SU-DHL-6 (cell line): ENCODE measurements around the gene PSME4.

Experiments used
- H2AFZ ChIP-seq: fragments of 200-600 bp; sonication (generic); 2 replicates; pipeline ENCODE4 v1.6.1; 2014; ENCODE audit warnings: low read depth, mild to moderate bottlenecking, moderate library complexity, mixed read lengths, antibody characterized with exemption, low read length; ENCODE audit not compliant: severe bottlenecking
- H3F3A ChIP-seq: fragments of 200-600 bp; shearing (Covaris generic); 2 replicates; pipeline ENCODE4 v1.6.0; 2016; ENCODE audit warnings: antibody characterized with exemption, mild to moderate bottlenecking; ENCODE audit not compliant: insufficient read depth
- H3K27ac ChIP-seq: fragments of 200-600 bp; sonication (generic); 2 replicates; pipeline ENCODE4 v1.5.1; 2016; ENCODE audit warnings: low read depth, mild to moderate bottlenecking, low read length, moderate library complexity, mixed read lengths
- H3K27me3 ChIP-seq: fragments of 200-600 bp; sonication (generic), shearing (Covaris generic); 2 replicates; pipeline ENCODE4 v1.6.0; 2014; ENCODE audit warnings: mild to moderate bottlenecking, low read length
- H3K36me3 ChIP-seq: fragments of 200-600 bp; sonication (generic); 2 replicates; pipeline ENCODE4 v1.6.1; 2014; ENCODE audit warnings: mild to moderate bottlenecking, low read length, mixed read lengths
- H3K4me2 ChIP-seq: fragments of 300-600, 200-600 bp; shearing (Covaris generic), sonication (generic); 2 replicates; pipeline ENCODE4 v1.6.0; 2014; ENCODE audit warnings: low read length, low read depth, mild to moderate bottlenecking; ENCODE audit not compliant: poor library complexity, severe bottlenecking
- H3K4me3 ChIP-seq: fragments of 200-600 bp; sonication (generic); 2 replicates; pipeline ENCODE4 v1.5.1; 2014; ENCODE audit warnings: antibody characterized with exemption, low read length, mild to moderate bottlenecking, mixed read lengths; ENCODE audit not compliant: insufficient read depth, poor library complexity, severe bottlenecking
- H3K79me2 ChIP-seq: fragments of 200-600 bp; sonication (generic); 2 replicates; pipeline ENCODE4 v1.6.1; 2014; ENCODE audit warnings: mild to moderate bottlenecking, low read length, moderate library complexity; ENCODE audit not compliant: insufficient read depth
- H3K9ac ChIP-seq: fragments of 200-600 bp; sonication (generic); 2 replicates; pipeline ENCODE4 v1.7.0; 2014; ENCODE audit warnings: mild to moderate bottlenecking, low read length
- H3K9me2 ChIP-seq: fragments of 200-600 bp; sonication (generic); replicated peaks from 2 replicates; pipeline ENCODE4 v1.6.1; 2014; ENCODE audit warnings: low read length; ENCODE audit not compliant: insufficient read depth
- H3K9me3 ChIP-seq: fragments of 200-600 bp; sonication (generic); 2 replicates; pipeline ENCODE4 v1.6.1; 2014; ENCODE audit warnings: low read length, mixed read lengths; ENCODE audit not compliant: insufficient read depth
- H4K20me1 ChIP-seq: fragments of 200-600 bp; sonication (generic); 2 replicates; pipeline ENCODE4 v1.6.1; 2014; ENCODE audit warnings: low read depth, mild to moderate bottlenecking, antibody characterized with exemption, low read length, moderate library complexity, mixed read lengths
- EZH2phosphoT487 ChIP-seq: fragments of 200-600 bp; sonication (generic), shearing (Covaris generic); conservative IDR thresholded peaks from 2 replicates; pipeline ENCODE4 v1.6.1; 2018; ENCODE audit warnings: mild to moderate bottlenecking, antibody characterized with exemption, low read length, moderate library complexity, mixed read lengths
- TF ChIP-seq, protein P1 (sequence below): fragments of 200-600 bp; sonication (generic); IDR thresholded peaks from one replicate; pipeline ENCODE4 v1.5.1; 2017; ENCODE audit warnings: antibody characterized with exemption, mild to moderate bottlenecking, low read length, moderate library complexity; ENCODE audit not compliant: insufficient read depth, poor library complexity, severe bottlenecking

The PSME4 gene

DNA sequence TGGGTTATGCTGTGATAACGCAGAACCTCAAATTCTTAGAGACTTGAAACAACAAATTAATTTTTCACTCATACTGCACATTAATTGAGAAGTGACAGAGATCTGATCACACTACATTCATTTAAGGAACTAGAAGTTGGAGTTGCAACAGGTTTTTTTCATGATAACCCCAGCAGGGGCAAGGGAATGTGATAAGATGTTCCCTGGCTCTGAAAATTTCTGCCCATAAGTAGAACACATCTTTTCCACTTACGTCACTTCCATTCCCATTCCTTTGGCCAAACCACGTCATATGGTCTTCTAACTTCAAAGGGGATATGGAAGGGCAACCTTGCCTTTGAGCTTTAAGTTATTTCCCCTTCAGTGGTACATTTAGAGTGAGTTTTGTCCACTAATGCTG is 29.7 kb upstream of the PSME4 start:
- no peak overlapping the region for H2AFZ ChIP-seq
- H3K27me3 ChIP-seq = no peaks in the 10 kb centered on the region
- H3K79me2 ChIP-seq = no peaks in the 10 kb centered on the region
- H3K4me3 ChIP-seq = no peak overlapping the region
- no peaks in the 10 kb centered on the region for H3K9me3 ChIP-seq
- H3K27ac ChIP-seq = no peak overlapping the region
- no peaks in the 10 kb centered on the region for H4K20me1 ChIP-seq
- H3F3A ChIP-seq = no peaks in the 10 kb centered on the region
- no peaks in the 10 kb centered on the region for H3K36me3 ChIP-seq
- H3K9me2 ChIP-seq = no peaks in the 10 kb centered on the region
- no peak for TF ChIP-seq EZH2phosphoT487
- TF ChIP-seq, protein P1, sequence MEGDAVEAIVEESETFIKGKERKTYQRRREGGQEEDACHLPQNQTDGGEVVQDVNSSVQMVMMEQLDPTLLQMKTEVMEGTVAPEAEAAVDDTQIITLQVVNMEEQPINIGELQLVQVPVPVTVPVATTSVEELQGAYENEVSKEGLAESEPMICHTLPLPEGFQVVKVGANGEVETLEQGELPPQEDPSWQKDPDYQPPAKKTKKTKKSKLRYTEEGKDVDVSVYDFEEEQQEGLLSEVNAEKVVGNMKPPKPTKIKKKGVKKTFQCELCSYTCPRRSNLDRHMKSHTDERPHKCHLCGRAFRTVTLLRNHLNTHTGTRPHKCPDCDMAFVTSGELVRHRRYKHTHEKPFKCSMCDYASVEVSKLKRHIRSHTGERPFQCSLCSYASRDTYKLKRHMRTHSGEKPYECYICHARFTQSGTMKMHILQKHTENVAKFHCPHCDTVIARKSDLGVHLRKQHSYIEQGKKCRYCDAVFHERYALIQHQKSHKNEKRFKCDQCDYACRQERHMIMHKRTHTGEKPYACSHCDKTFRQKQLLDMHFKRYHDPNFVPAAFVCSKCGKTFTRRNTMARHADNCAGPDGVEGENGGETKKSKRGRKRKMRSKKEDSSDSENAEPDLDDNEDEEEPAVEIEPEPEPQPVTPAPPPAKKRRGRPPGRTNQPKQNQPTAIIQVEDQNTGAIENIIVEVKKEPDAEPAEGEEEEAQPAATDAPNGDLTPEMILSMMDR = no peak
- no peak overlapping the region for H3K9ac ChIP-seq
- no peak overlapping the region for H3K4me2 ChIP-seq

DNA sequence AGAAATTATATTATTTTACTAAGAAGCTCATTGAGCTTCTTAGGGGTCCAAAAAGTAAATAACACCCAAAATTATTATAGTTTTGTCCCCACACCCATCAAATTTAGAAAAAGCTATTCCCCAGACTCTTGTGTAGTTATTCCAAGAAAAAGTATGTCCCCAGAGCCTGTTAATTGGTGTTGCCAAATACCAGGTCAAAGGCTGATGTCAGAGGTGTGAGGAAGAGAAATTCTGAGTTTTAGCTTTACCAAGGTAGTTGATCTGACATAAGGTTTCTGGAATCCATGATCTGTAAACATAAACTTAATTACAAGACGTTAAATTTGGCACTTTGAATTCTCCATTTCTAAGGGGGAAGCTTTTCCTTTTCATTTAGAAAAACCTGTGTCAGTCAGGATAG is 29.3 kb upstream of the PSME4 start:
- TF ChIP-seq, protein P1 = no peak
- TF ChIP-seq EZH2phosphoT487 = no peak
- Histone ChIP-seq H3K36me3 (no peaks in the 10 kb centered on the region), H3K27me3 (no peaks in the 10 kb centered on the region), H3K79me2 (no peaks in the 10 kb centered on the region), H3K9me3 (no peaks in the 10 kb centered on the region), H3K9me2 (no peaks in the 10 kb centered on the region), H3K9ac (no peak overlapping the region), H2AFZ (no peak overlapping the region), H3K4me2 (no peak overlapping the region), H4K20me1 (no peaks in the 10 kb centered on the region), H3K4me3 (no peak overlapping the region), H3K27ac (no peak overlapping the region), H3F3A (no peaks in the 10 kb centered on the region)

DNA sequence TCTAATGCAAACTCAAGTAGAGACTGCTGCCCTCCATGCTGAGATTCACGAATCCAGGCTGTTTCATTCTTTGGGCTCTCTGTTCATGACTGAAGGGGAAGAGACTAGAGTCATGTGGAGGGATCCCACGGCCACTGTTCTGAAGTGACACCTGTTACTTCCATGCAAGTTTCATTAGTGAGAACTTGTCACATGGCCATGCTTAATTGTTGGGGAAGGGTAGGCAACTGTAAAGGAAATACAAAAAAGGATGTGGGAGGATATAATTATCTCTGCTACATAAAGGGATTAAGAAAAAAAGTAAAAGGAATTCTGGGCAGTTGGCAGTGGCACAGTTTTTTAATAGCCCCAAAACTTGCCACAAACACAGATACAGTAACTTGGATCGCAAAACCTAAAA is 28.0 kb upstream of the PSME4 start:
- no peaks in the 10 kb centered on the region for H3K36me3 ChIP-seq
- H2AFZ ChIP-seq = no peak overlapping the region
- H4K20me1 ChIP-seq = no peaks in the 10 kb centered on the region
- H3K9ac ChIP-seq = no peak overlapping the region
- H3F3A ChIP-seq = no peaks in the 10 kb centered on the region
- H3K27ac ChIP-seq = no peak overlapping the region
- no peak overlapping the region for H3K4me3 ChIP-seq
- H3K4me2 ChIP-seq = no peak overlapping the region
- no peaks in the 10 kb centered on the region for H3K9me2 ChIP-seq
- H3K27me3 ChIP-seq = no peaks in the 10 kb centered on the region
- no peaks in the 10 kb centered on the region for H3K9me3 ChIP-seq
- H3K79me2 ChIP-seq = no peaks in the 10 kb centered on the region
- TF ChIP-seq EZH2phosphoT487 = no peak
- TF ChIP-seq, protein P1 = no peak
